Sigmoid colon (tissue), 4 donors: ENCODE data around the gene LPP.

Experiments used
- POLR2A ChIP-seq, 2 donors: fragments of 450-650 bp; IDR thresholded peaks; one replicate each; pipeline ENCODE4 v1.6.1; 2016; ENCODE audit warnings: antibody characterized with exemption in 2 of 2, mild to moderate bottlenecking in 2 of 2, moderate library complexity in 2 of 2
- POLR2AphosphoS5 ChIP-seq, 4 donors: sonication (generic); formaldehyde crosslinking; IDR thresholded peaks; one replicate each; pipeline ENCODE4 v1.6.1; 2017; ENCODE audit warnings: antibody characterized with exemption in 4 of 4
- TF ChIP-seq, protein P1 (sequence below), 4 experiments: fragments of 450-650 bp in 3 of 4; fragments of 200-600 bp in 1 of 4; IDR thresholded peaks; one replicate each; pipeline ENCODE4 v1.5.1; 2016 to 2019; ENCODE audit warnings: antibody characterized with exemption in 4 of 4, mild to moderate bottlenecking in 3 of 4, moderate library complexity in 2 of 4

DNA sequence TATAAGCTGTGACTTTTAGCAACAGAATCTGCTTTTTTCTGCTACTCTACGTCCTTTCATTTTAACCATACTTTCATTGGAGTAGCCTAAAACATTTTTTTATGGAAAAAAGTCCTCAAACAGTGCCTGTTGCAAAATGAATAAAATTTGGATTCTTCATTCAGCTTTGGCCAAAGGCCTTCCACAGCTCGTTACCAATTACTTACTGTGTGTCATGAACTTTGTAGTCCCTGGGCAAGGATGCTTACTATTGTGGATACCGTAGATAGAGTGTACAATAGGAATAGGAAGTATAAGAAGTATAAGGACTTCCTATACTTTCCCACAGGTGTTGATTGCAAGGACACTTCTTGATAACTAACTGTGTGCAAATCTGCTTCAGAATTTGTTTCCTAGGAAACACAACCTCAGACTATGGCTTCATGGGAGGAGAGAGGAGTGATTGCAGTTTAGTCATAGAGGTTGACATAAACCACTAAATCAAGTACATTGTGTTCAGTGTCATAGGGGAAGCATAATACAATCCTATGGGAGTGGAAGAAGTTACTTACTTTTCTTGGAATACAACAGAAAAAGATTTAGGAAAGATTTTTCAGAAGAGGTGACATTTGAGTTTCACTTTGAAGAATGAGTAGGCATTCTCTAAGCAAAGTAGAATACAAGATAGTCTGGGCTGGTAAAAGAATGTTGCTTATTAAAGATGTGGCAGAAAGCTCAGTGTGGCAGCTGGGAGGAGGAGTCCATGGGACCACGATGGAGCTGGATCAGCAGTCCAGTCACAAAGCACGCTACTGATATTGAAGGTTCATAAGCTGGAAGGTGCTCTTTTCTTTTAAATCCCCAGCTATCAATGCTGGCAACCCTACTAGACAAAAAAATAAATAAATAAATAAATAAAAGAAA, 708.1 kb downstream of the LPP start:
- TF ChIP-seq, protein P1, sequence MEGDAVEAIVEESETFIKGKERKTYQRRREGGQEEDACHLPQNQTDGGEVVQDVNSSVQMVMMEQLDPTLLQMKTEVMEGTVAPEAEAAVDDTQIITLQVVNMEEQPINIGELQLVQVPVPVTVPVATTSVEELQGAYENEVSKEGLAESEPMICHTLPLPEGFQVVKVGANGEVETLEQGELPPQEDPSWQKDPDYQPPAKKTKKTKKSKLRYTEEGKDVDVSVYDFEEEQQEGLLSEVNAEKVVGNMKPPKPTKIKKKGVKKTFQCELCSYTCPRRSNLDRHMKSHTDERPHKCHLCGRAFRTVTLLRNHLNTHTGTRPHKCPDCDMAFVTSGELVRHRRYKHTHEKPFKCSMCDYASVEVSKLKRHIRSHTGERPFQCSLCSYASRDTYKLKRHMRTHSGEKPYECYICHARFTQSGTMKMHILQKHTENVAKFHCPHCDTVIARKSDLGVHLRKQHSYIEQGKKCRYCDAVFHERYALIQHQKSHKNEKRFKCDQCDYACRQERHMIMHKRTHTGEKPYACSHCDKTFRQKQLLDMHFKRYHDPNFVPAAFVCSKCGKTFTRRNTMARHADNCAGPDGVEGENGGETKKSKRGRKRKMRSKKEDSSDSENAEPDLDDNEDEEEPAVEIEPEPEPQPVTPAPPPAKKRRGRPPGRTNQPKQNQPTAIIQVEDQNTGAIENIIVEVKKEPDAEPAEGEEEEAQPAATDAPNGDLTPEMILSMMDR (IDR thresholded peaks at IDR 0.05) = no peak
- no peak for TF ChIP-seq POLR2AphosphoS5 (IDR thresholded peaks at IDR 0.05)
- no peak for TF ChIP-seq POLR2A (IDR thresholded peaks at IDR 0.05)
